Measurements from ENCODE around the gene HAGHL.

- TF ChIP-seq POLR2A (IDR thresholded peaks at IDR 0.05): no peak
- no peak for TF ChIP-seq CTCF (IDR thresholded peaks at IDR 0.05)
Observed at GRCh38 chr16:725041-725376, 1.9 kb upstream of the HAGHL start.
